HL-60 (cell line): ENCODE results near the gene CHERP.

ENCODE experiments used
- CTCF ChIP-seq: IDR thresholded peaks from one replicate; pipeline ENCODE4 v1.5.1; 2011; ENCODE audit warnings: low read length, control low read depth, inconsistent platforms; ENCODE audit not compliant: insufficient read depth
- REST ChIP-seq: IDR thresholded peaks from 2 replicates; pipeline ENCODE4 v1.6.1; 2012; ENCODE audit warnings: low read depth; ENCODE audit not compliant: insufficient replicate concordance

- TF ChIP-seq REST (no peak), CTCF (no peak)
Observed at GRCh38 chr19:16476401-16476800, 65.8 kb downstream of the CHERP start.
